ENCODE data around the gene TACC2.

Gene TACC2

DNA sequence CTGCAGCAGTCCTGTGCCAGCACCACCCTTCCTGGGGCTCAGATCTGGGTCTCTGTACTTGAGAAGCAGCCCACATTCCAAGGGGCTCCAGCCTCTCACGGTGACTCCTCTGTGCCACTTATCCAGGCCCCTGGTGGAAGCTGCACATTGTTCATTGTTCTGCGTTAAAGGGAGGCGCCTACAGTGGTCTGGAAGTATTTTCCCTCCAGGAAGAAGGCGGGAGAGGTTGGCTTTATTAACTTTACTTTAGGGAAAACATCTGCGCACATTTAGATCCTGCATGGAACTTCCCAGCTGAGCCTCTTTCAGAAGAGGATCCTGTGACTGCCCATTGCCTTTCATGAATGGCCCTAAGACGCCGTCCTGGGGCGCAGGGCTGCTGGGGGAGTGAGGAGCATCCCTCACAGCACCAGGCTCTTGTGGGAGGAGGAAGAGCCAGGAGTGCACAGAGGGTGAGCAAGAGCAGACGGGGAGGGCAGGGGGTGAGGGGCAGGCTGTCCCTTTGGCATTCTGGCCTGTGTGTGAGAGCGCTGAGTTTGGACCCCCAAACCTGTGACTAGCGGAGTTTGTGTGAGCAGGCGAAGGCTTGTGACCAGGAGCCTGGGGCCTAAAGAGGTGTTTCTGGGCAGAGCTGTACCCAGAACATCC lies 183.5 kb downstream of the TACC2 start:
- DNase-seq = no peak

DNA sequence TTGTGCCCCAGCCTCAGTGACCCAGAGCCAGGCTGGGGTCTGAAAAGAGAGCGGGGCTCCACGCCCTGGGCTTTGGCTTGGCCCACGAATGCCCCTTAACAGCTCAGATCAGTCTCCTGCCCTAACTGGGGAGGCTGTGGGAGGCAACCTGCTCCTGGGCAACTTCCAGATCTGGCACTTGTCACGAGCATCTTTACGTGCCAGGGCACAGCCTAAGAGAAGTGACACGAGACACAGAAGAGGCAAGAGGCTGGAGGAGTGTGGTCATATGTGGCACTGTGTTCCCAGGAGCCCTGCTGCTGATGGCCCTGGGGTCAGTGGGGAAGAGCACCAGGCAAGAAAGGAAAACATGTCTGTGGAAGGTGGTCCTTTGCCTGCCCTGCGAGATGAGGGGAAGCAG lies 184.4 kb downstream of the TACC2 start:
- DNase-seq = no peak

DNA sequence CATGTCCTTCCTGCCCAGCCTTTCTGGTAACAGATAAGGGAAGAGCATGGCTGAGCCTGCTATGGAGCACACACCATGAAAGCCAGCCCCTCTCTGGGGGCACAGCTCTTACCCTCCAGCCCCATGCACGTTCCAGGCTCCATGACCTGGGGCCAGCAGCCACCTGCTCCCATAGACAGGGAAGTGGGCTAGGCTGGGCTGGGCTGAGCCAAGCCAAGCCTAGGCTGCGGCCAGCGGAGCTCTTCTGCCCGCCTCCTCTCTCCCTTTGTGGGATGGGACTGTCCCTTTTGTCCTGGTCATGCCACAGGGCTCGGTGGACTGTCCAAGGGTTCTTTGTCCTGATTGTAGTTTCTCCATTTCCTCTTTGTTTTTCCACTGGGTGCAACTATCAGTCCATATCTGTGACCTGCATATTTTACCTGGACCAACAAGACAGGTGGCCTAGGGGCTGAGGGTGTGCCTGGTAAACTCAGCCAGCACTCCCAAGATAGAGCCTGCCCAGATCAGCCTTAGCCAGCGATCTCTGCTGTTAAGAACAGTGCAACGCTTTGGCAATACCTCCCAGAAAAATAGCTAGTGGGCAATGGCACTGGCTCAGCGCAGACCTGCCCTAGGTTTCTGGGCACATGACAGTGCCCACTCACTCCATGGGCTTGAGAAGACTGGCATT lies 184.9 kb downstream of the TACC2 start:
- no peak for DNase-seq

DNA sequence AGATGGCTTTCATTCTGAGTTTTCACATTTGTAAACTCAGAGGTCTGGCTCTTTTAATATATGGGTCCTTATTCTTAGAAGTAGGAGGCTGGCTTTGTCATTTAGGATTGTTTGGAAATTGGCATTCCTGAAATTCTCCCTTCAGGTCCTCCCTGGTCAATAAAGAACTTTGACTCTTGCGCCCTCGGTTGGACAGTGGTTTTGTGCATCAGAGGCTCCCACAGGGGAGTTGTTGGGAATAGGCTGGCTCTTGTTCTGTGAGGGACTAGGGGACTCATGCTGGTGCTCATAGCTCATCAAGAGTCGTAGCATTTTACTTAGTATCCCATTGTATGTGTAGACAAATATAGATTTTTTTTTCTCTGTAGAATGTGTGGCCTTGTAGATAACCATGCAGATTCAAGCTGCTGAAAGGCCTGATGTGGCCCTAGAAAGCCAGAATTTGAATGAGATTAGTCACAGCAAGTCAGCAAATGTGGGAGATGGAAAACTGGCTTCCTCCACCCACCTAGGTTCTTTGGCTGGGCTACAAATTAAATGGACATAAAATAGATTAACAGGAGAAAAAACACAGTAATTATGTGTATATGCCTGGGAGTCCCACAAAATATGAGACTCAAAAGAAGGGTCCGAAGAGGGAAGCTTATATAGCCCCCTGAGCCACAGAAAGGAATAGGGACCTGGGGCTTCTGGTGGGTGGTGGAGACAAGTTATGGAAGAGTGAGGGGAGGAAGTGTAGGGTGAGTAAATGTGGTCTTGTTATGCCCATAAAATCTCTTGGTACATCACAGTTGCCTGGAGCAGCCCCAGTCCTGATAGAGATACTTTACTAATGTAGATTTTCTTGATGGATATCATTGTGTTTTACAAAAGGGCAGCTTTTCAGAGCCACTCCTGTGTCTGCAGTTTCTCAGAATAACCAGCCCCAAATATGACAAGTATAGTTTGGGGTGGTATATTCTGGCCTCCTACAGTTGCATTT lies 187.6 kb downstream of the TACC2 start:
- no peak for DNase-seq

DNA sequence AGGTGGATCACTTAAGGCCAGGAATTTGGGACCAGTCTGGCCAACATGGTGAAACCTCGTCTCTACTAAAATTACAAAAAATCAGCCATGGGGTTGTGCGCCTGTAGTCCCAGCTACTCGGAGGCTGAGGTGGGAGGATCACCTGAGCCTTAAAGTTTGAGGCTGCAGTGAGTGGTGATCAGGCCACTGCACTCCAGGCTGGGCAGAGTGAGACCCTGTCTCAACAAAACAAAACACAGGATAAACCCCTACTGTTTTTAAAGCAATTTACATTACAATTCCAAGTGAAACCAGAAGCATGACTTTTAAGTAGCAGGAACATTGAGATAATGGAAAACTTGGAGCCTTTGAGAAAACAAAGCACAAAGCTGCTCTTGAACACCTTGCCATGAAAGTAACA lies 189.7 kb downstream of the TACC2 start:
- no peak for DNase-seq

DNA sequence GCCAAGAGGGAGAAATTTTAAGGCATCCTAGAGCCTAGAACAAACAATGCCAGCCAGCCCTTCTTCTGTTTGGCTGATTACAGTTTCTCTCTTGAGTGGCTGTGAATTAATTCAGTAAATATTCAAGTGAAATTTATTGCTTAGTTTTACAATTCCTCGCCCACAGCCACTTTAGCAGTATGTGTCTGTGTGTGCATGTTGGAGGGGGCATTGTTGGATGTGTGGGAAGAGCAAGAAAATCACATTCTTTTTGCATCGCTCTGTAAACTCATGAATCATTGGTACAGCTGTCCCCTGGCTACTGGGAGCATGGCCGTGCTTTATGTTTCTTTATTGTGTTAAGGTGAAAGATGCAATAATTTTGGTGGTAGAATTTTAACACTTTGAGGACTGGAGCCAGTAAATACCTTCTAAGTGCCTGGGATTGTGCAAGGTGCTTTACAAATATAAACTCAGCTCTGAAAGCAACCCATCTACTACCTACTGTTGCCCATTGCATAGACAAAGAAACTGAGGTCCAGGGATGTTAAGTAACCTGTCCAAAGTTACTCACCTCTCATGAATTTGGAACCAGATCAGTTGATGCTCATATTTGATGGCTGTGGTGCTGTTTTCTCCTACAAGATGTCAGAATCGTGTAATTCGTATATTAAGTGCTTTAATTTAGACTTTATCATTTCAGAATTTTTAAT lies 192.2 kb downstream of the TACC2 start:
- no peak for DNase-seq

DNA sequence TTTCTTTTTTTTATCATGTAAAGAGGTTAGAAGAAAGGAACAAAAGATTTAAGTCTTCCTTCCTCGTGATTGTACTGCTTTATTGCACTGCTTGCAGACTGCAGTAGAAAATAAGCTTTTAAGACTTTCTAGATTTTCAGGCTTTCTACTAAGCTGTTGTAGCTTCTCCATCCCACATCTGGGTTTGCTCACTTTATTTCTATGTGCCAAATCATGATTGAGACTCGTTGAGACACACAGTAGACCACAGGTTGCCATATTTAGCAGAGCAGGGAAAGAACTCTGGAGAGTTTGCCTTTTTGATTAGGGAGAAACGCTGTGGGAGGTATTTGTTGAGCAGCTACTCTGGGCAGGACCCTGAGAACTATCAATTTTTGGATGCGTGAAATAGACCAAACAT lies 192.9 kb downstream of the TACC2 start:
- DNase-seq = no peak

DNA sequence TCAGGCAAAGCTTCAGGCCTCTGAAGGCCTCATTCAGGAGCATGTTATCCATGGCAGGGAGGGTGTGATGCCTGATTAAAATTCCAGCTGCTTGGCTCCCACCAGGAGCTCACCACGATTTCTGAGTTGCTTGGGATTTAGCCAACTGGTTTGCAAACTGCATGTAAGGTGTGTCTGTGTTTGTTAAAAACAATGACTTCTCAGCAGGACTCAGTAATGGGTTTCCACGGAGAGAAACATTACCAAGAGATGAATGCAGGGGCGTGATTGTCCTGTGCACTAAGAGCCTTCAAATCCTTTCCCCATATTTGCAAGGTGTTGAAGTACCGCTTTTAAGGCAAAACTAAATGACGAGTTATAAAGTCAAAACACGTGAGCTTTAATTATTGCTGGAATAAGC lies 193.3 kb downstream of the TACC2 start:
- DNase-seq = no peak

DNA sequence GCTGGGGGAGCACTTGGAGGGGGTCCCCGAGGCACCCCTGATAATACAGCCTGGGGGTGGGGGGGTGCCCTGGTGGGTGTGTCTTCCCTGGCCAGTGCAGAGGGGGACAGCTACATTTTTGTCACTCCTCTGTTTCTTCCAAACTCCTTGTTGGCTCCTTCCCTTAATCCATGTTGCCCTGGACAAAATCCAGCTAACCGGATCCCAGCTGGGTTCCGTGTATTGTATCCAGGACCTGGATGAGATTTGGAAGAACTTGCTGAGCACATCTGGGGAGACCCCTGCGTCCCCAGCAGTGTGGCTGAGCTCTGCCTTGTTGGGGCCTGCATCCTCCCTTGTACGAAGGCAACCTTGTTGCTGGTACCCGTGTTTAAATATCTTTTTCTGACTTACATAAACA lies 195.3 kb downstream of the TACC2 start:
- DNase-seq = no peak

DNA sequence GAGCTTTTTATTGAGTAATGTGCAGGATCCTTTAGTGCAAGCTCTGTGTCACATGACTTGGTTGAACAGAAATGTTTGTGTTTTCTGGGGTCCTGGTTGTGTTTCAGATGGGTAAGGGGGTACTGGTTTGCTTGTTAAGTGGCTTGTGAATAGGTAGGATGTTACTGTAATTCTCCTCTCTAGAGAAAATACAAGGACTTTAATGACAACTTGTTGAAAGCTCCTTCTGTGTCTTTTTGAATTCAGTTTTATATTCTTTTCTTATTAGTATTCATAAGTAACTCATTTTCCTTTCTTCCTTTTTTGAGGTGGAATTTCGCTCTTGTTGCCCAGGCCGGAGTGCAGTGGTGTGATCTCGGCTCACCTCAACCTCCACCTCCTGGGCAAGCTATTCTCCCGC lies 196.7 kb downstream of the TACC2 start:
- no peak for DNase-seq

DNA sequence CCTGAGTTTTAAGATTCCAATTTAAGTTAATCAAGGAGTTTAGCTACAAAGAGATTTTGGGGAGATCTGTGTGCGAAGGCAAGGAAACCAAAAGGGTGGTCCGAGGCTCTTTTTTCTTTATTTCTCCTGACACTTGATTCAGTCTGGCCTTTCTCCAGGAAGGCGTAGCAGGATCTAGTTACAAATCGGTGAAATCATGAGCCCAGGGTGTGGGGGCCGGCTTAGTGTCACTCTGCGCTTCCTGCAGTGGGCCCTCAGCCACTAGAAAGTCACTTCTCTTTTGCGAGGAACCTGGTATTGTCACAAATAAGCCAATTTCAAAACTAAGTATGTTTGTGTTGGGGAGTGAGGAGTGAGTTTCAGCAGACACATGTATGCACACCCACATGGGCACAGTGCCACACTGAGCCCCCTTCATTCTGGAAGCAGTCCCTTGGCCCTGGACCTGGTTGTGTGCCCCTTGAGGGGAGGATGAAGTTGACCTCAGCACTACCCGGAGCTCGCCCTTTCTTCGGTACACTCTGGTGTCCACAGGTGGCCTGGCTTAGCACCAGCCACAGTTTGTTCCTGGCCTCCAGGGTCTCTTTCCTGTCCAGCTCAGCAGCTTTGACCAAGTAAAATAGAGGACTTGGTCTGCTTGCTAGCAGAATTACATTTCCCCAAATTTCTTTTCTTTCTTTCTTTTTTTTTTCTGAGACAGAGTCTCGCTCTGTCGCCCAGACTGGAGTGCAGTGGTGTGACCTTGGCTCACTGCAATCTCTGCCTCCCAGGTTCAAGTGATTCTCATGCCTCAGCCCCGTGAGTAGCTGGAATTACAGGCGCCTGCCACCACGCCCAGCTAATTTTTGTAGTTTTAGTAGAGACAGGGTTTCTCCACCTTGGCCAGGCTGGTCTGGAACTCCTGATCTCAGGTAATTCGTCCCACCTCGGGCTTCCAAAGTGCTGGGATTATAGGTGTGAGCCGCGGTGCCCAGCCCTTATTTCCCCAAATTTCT lies 198.2 kb downstream of the TACC2 start:
- DNase-seq = no peak

DNA sequence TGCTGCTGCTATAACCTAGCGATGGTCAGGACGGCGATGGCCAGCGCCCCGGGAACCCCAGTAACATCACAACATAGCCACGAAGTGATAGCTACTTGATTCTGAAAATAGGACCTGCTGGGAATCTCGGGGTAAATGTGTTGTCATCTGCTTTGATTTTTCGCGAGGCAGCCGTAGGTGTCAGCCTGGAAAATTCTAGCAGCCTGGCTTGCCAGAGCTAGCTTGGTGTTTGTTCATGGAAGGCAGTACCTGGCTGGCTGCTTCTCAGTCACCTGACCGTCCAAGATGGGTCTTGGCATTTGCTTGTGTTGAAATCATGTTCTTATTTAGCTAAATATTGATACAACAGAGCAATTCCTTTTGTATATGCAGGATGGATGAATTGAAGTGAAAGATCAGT lies 199.7 kb downstream of the TACC2 start:
- DNase-seq = no peak

DNA sequence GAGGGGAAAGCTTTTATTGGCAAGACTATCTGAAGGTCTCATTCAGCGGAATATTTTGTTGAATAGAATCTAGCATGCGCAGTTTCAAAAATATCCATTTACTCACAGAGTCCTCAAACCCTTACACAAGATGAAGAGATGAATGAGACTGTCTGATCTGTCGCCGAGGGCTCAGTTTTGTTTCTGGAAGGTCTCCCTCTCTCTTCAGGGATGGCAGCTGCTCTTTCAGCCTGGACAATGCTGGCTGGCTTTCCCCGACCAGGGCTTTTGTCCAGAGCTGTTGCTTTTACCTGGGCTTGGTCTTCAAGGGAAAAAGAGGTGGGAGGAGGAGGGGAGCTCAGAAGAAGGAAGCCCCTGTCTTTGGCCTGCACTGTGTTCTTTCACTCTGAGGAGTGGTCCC lies 200.2 kb downstream of the TACC2 start:
- no peak for DNase-seq

DNA sequence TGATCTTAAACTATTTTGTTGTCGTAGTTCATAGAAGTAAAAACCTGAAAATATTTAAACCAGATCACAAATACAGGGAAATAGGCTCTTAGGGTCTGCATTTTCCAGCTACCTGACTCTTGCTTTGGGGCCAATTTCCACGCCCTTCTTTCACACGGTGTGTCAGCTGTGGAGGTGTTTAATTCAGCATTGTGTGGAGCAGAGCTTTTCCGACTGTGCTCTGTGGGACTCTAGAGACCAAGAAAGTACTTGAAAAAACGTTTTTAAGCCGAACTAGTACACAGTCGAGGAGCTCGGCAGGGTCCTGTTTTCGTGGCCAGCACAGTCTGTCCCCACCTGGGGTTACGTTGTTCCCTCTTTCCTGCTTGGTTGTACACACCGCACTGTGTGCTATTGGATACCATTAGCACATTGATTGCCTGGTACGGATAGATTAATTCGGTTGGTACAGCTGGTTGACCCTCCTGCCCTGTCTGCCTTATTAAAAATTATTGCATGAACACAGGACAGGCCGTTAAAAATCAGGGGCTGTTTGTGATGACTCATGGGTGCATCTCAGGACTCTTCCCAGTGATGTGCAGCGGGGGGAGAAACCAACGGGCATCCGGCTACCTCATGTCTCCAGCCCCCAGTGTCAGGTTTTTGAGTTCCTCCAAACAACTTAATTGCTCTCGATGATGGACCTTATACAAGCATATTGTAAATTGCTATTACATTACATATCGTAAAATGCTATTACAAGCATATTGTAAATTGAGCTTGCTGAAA lies 201.4 kb downstream of the TACC2 start:
- no peak for DNase-seq

DNA sequence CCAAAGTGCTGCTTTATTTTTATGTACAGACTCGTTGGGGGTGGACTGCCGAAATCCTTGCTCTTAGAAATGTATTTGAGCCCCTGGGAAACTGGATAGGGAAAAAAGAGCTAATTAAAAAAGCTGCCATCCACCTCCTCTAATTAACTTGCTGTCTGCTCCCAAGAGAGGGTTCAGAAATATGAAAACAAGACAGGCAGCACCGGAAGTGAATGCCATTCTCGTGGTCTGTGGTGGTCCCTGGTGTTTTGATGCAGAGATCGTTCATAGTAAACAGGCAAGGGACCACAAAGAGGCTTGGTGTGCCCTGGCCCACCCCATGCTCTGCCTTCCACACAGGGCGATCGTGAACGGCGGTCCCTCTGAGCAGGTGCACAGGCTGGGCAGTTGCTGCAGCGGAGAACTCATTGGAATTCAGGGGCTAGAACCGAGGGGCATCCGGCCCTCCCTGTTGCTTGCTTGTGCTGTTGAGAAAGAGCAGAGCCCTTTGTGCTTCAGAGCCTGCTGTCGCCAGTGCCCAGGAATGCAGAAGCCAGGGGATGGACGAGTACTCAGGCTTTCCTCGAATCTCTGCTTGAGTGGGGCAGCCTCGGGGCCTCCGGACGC lies 203.1 kb downstream of the TACC2 start:
- no peak for DNase-seq

DNA sequence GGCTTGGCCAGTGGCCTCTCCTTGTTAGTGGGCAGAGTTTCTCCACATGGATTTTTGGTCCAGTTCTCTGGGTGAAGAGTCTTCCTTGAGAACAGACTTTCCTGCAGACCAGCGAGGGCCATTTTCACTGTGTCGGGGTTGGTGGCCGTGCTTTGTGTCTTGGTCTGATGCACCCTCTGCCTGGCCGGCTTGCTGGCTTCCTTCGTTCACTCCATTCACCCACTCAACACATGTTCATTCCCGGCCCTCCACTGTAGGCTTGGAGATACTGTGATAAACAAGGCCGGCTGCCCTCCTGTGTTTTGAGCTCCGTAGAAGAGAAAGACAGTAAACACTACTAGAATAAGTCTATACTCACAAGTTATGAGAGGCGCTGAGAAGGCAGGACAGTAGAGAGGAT lies 205.3 kb downstream of the TACC2 start:
- DNase-seq = no peak

DNA sequence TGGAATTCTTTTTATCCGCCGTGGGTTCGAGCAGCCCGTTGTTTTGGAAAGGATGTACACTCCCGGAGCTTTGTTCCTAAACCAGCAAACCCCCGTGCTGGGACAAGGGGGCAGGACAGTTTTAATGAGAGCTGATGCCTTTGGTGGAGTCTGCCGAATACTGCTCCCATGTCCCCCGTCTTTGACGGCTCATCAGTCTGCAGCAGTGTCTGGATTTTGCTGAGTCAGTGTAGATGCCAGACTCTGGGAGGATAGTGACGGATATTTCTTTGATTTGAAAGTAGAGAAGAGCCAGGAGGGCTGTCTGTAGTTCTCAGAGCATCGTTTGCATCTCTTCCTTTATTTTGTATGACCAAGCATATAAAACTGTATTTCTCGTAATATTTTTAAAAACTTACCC lies 207.3 kb downstream of the TACC2 start:
- DNase-seq = no peak

DNA sequence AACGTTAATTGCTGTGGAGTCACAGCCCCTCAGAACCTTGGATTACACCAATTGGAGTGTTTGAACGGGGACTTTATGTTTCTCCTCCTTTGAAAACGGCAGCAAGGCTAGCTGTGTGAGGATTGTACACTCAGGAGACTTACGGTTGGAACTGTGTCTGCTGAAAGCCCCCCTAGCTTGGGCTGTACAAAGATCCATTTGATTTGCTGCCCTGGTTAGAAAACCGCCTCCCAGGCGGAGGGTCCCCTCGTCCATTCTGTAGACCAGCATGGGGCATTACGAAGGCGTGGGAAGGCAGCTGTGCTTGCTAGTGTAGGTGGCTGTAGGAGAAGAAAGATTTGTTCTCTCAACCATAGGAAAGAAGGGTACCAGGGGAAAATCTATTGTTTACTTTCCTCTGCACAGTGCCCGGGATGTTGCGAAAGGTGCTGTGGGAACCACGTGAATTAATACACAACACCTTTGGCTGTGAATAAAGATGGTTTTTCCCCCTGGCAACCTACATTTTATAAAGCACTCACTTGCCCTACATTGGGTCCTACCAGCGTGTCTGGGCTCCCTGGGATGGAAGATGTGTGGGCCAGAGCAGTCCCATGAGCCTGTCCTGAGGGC lies 208.8 kb downstream of the TACC2 start:
- no peak for DNase-seq

DNA sequence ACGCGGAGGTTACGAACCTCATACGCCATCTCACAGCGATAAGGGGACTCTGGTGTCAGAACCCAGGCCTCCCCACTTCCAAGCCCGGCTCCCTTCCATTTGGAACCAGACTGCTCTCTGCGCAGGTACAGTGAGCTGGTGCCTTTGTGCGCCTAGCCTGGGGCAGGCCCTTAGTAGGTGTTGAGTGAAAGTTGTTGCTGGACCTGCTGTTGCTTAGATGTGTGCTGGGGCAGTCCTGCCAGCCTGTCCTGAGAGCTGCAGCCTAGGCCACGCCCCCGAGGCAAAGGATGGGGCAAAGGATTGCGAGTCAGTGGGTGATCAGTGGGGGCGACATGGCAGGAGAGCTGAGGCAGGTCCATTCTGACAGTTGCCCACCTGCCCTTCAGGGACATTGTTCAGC lies 209.7 kb downstream of the TACC2 start:
- no peak for DNase-seq

DNA sequence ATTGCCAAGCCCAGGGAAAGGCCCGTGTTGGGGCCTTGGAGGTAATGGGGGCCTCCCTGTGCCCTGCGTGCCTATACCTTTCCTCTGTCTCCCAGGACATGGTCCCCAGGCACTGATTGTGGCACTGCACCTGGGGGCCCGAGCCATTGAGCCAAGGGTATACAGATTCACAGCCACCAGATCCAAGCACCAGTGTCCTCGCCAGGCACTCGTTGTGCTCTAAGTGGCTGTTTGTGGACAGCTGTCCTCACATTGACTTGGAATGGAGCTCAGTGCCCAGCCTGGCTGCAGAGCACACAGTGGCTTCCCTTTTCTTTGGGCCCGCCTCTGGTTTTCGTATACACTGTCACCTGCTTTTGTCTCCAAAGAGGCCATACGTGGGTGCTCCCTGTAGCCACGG lies 210.1 kb downstream of the TACC2 start:
- no peak for DNase-seq

All from stimulated activated CD4-positive, alpha-beta T cell treated with anti-CD3 and anti-CD28 coated beads, Interleukin-1b, Interleukin-23, amount 100 ng/mL, for 48 hours (primary cell).